DOHH2 (cell line): ENCODE data around the gene ABCF2.

Experiments
- H3F3A ChIP-seq: fragments of 200-600 bp; sonication (generic), shearing (Covaris generic); 2 replicates; pipeline ENCODE4 v1.6.0; 2016; ENCODE audit warnings: antibody characterized with exemption, mild to moderate bottlenecking; ENCODE audit not compliant: control insufficient read depth, insufficient read depth
- H3K27ac ChIP-seq: fragments of 200-600 bp; sonication (generic); 2 replicates; pipeline ENCODE4 v1.5.1; 2014; ENCODE audit warnings: low read depth, mild to moderate bottlenecking, low read length, moderate library complexity
- H3K27me3 ChIP-seq: fragments of 200-600 bp; sonication (generic); 2 replicates; pipeline ENCODE4 v1.6.1; 2014; ENCODE audit warnings: mild to moderate bottlenecking, low read length, mixed read lengths; ENCODE audit not compliant: control insufficient read depth
- H3K36me3 ChIP-seq: fragments of 200-600 bp; sonication (generic); 2 replicates; pipeline ENCODE4 v1.6.1; 2014; ENCODE audit warnings: mild to moderate bottlenecking, low read length, moderate library complexity, mixed read lengths; ENCODE audit not compliant: control insufficient read depth
- H3K4me1 ChIP-seq: fragments of 200-600 bp; sonication (generic); 2 replicates; pipeline ENCODE4 v1.6.1; 2014; ENCODE audit warnings: mild to moderate bottlenecking, low read length, mixed read lengths; ENCODE audit not compliant: control insufficient read depth
- H3K4me2 ChIP-seq: fragments of 200-600 bp; sonication (generic); 2 replicates; pipeline ENCODE4 v1.6.0; 2014; ENCODE audit warnings: mild to moderate bottlenecking, low read length, moderate library complexity
- H3K4me3 ChIP-seq: fragments of 200-600 bp; sonication (generic); 2 replicates; pipeline ENCODE4 v1.5.1; 2014; ENCODE audit warnings: mild to moderate bottlenecking, low read length, mixed read lengths
- H3K79me2 ChIP-seq: fragments of 200-600 bp; sonication (generic); 2 replicates; pipeline ENCODE4 v1.6.1; 2014; ENCODE audit warnings: mild to moderate bottlenecking, low read length, mixed read lengths; ENCODE audit not compliant: control insufficient read depth
- H3K9me2 ChIP-seq: fragments of 200-600 bp; sonication (generic); replicated peaks from 2 replicates; pipeline ENCODE4 v1.6.1; 2014; ENCODE audit warnings: mild to moderate bottlenecking, low read length, mixed read lengths; ENCODE audit not compliant: control insufficient read depth
- H3K9me3 ChIP-seq: fragments of 200-600 bp; sonication (generic); 2 replicates; pipeline ENCODE4 v1.6.1; 2014; ENCODE audit warnings: antibody characterized with exemption, low read length, mixed read lengths; ENCODE audit not compliant: control insufficient read depth, insufficient read depth
- H4K20me1 ChIP-seq: fragments of 200-600 bp; sonication (generic); 2 replicates; pipeline ENCODE4 v1.6.0; 2014; ENCODE audit warnings: low read depth, mild to moderate bottlenecking, antibody characterized with exemption, low read length, moderate library complexity; ENCODE audit not compliant: control insufficient read depth, insufficient read depth
- EZH2phosphoT487 ChIP-seq: fragments of 200-600 bp; sonication (generic); IDR thresholded peaks from 2 replicates; pipeline ENCODE4 v1.6.1; 2017; ENCODE audit warnings: borderline replicate concordance, mild to moderate bottlenecking, antibody characterized with exemption, low read length, moderate library complexity, mixed read lengths
- TF ChIP-seq, protein P1 (sequence below): fragments of 200-600 bp; sonication (generic); IDR thresholded peaks from one replicate; pipeline ENCODE4 v1.5.1; 2014; ENCODE audit warnings: antibody characterized with exemption, mild to moderate bottlenecking, low read depth, low read length; ENCODE audit not compliant: poor library complexity, severe bottlenecking

The ABCF2 gene

DNA sequence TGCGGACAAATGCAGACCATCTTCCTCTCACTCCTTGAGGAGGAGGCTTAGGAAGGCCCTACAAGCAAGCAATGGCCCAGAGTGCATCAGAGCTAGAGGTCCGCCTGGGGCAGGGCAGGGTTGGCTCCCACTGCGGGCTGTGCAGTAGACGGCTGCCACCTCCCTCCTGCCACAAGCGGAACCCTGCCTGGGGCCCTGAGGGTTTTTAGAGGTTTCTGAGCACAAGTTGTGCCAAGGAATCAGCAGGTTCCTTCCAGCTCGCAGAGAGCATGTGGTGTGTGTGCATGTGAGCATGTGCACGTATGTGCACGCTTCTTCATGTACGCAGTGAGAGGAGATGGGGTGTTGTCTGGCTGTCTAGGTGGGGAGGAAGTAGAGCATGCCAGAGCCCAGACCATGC, 47.4 kb upstream of the ABCF2 start:
- TF ChIP-seq, protein P1, sequence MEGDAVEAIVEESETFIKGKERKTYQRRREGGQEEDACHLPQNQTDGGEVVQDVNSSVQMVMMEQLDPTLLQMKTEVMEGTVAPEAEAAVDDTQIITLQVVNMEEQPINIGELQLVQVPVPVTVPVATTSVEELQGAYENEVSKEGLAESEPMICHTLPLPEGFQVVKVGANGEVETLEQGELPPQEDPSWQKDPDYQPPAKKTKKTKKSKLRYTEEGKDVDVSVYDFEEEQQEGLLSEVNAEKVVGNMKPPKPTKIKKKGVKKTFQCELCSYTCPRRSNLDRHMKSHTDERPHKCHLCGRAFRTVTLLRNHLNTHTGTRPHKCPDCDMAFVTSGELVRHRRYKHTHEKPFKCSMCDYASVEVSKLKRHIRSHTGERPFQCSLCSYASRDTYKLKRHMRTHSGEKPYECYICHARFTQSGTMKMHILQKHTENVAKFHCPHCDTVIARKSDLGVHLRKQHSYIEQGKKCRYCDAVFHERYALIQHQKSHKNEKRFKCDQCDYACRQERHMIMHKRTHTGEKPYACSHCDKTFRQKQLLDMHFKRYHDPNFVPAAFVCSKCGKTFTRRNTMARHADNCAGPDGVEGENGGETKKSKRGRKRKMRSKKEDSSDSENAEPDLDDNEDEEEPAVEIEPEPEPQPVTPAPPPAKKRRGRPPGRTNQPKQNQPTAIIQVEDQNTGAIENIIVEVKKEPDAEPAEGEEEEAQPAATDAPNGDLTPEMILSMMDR, result no peak
- TF ChIP-seq EZH2phosphoT487, result no peak
- H3K27ac ChIP-seq, result no peak overlapping the region
- no peak overlapping the region for H3K4me2 ChIP-seq

GRCh38 chr7:151273651-151274390, 46.8 kb upstream of the ABCF2 start:
- Histone ChIP-seq H3K27me3 (peaks cover 27% of the 10 kb centered on the region), H3K4me2 (no peak overlapping the region), H3K27ac (no peak overlapping the region), H3K4me1 (peaks cover 3% of the 10 kb centered on the region; the same call in 1 of the 2 replicates), H3F3A (no peaks in the 10 kb centered on the region), H3K9me3 (no peaks in the 10 kb centered on the region), H3K4me3 (no peak overlapping the region), H3K9me2 (no peaks in the 10 kb centered on the region), H3K79me2 (no peaks in the 10 kb centered on the region), H3K36me3 (no peaks in the 10 kb centered on the region), H4K20me1 (no peaks in the 10 kb centered on the region)
- TF ChIP-seq, protein P1, result no peak
- no peak for TF ChIP-seq EZH2phosphoT487

More for the DNA sequence above, 47.4 kb upstream of the ABCF2 start:
- Histone ChIP-seq H3K9me2 (no peaks in the 10 kb centered on the region), H3K27me3 (peaks cover 28% of the 10 kb centered on the region), H3K79me2 (no peaks in the 10 kb centered on the region), H3K4me3 (no peak overlapping the region), H3K36me3 (no peaks in the 10 kb centered on the region), H3K9me3 (no peaks in the 10 kb centered on the region), H4K20me1 (no peaks in the 10 kb centered on the region), H3K4me1 (peaks cover 3% of the 10 kb centered on the region; the same call in 1 of the 2 replicates), H3F3A (no peaks in the 10 kb centered on the region)

GRCh38 chr7:151272877-151273276, 45.9 kb upstream of the ABCF2 start:
- H3K27me3 ChIP-seq, result peaks cover 24% of the 10 kb centered on the region
- no peaks in the 10 kb centered on the region for H3K79me2 ChIP-seq
- no peak overlapping the region for H3K4me3 ChIP-seq
- H3K9me3 ChIP-seq, result no peaks in the 10 kb centered on the region
- no peaks in the 10 kb centered on the region for H4K20me1 ChIP-seq
- H3K27ac ChIP-seq, result no peak overlapping the region
- H3K4me1 ChIP-seq, result peaks cover 3% of the 10 kb centered on the region; the same call in 1 of the 2 replicates
- H3K9me2 ChIP-seq, result no peaks in the 10 kb centered on the region
- H3K36me3 ChIP-seq, result no peaks in the 10 kb centered on the region
- TF ChIP-seq EZH2phosphoT487, result no peak
- TF ChIP-seq, protein P1, result no peak
- H3F3A ChIP-seq, result no peaks in the 10 kb centered on the region
- no peak overlapping the region for H3K4me2 ChIP-seq
